Keratinocyte (primary cell): ENCODE measurements around the gene EIF3D. TPM values are rescaled to one million over a fixed set of nuclear protein-coding genes. Genes with fewer than 3 reads are reported as not detected.

Experiments
- DNase-seq: peaks from one replicate; pipeline ENCODE4 v3.0.0-alpha.2; 2011; ENCODE audit warnings: low read depth, missing footprints, low spot score
- FAIRE-seq: peaks from 2 replicates; lab custom pipeline; 2011; peaks lifted over from hg19 to GRCh38; lab: Jason Lieb, UNC
- H2AFZ ChIP-seq: 2 replicates; pipeline ENCODE4 v1.6.0; 2012; ENCODE audit warnings: low read length, control low read depth, inconsistent platforms; ENCODE audit not compliant: control insufficient read depth
- H3K27ac ChIP-seq: 2 replicates; pipeline ENCODE4 v1.5.1; 2011; ENCODE audit warnings: low read length; ENCODE audit not compliant: control insufficient read depth, insufficient read depth
- H3K27me3 ChIP-seq: 3 replicates; pipeline ENCODE4 v1.6.0; 2011; ENCODE audit warnings: low read length; ENCODE audit not compliant: control insufficient read depth, insufficient read depth; ENCODE audit errors: extremely low read depth
- H3K36me3 ChIP-seq, 2 experiments: 2 replicates in 1 of 2; 3 replicates in 1 of 2; pipeline ENCODE4 v1.5.1; 2011; ENCODE audit warnings: low read length in 2 of 2, mild to moderate bottlenecking in 1 of 2; ENCODE audit not compliant: control insufficient read depth in 2 of 2, insufficient read depth in 2 of 2; ENCODE audit errors: extremely low read depth in 1 of 2
- H3K4me1 ChIP-seq: 3 replicates; pipeline ENCODE4 v1.5.1; 2011; ENCODE audit warnings: low read length; ENCODE audit not compliant: control insufficient read depth, insufficient read depth; ENCODE audit errors: extremely low read depth
- H3K4me2 ChIP-seq: 3 replicates; pipeline ENCODE4 v1.6.0; 2011; ENCODE audit warnings: low read depth, low read length; ENCODE audit not compliant: control insufficient read depth, insufficient read depth; ENCODE audit errors: extremely low read depth
- H3K4me3 ChIP-seq, 3 experiments: fragments of 200-600 bp in 1 of 3; sonication (generic) in 1 of 3; 2 replicates in 2 of 3; 3 replicates in 1 of 3; pipeline ENCODE4 v1.5.1; 2011 to 2016; ENCODE audit warnings: low read length in 3 of 3, mild to moderate bottlenecking in 3 of 3, control low read depth in 2 of 3, inconsistent platforms in 1 of 3, low read depth in 1 of 3, mixed read lengths in 1 of 3, mixed run types in 1 of 3, moderate library complexity in 1 of 3; ENCODE audit not compliant: control insufficient read depth in 2 of 3, insufficient read depth in 2 of 3; ENCODE audit errors: extremely low read depth in 1 of 3
- H3K79me2 ChIP-seq: 2 replicates; pipeline ENCODE4 v1.6.0; 2012; ENCODE audit warnings: low read length; ENCODE audit not compliant: control insufficient read depth, insufficient read depth
- H3K9ac ChIP-seq: 3 replicates; pipeline ENCODE4 v1.6.0; 2011; ENCODE audit warnings: low read length; ENCODE audit not compliant: control insufficient read depth, insufficient read depth; ENCODE audit errors: extremely low read depth
- H3K9me1 ChIP-seq: 3 replicates; pipeline ENCODE4 v1.6.0; 2011; ENCODE audit warnings: low read length; ENCODE audit not compliant: control insufficient read depth, insufficient read depth; ENCODE audit errors: extremely low read depth
- H3K9me3 ChIP-seq: 2 replicates; pipeline ENCODE4 v1.5.1; 2012; ENCODE audit warnings: low read depth, low read length; ENCODE audit not compliant: control insufficient read depth
- H4K20me1 ChIP-seq: 3 replicates; pipeline ENCODE4 v1.6.0; 2011; ENCODE audit warnings: low read length; ENCODE audit not compliant: control insufficient read depth, insufficient read depth; ENCODE audit errors: extremely low read depth
- CTCF ChIP-seq, 3 experiments: IDR thresholded peaks in 1 of 3; conservative IDR thresholded peaks in 1 of 3; optimal IDR thresholded peaks in 1 of 3; 2 replicates in 2 of 3; 3 replicates in 1 of 3; pipeline versions ENCODE3 to v1.5.1; 2011; ENCODE audit warnings: low read length in 3 of 3, mild to moderate bottlenecking in 3 of 3, moderate library complexity in 2 of 3, control low read depth in 1 of 3, inconsistent platforms in 1 of 3; ENCODE audit not compliant: insufficient read depth in 2 of 3; ENCODE audit errors: extremely low read depth in 1 of 3
- EZH2 ChIP-seq: IDR thresholded peaks from one replicate; pipeline ENCODE4 v1.6.1; 2012; ENCODE audit warnings: inconsistent platforms, mild to moderate bottlenecking, low read length, moderate library complexity
- dilution Hi-C: fragments of 300-500 bp; cut with MboI; formaldehyde crosslinking; loops from one replicate; pipeline ENCODE4 v1.7.0; 2020; ENCODE audit warnings: low sequenced_read_pairs; ENCODE audit not compliant: extremely low pct_ligation_motif_present
- polyA plus RNA-seq, 5 experiments: library from polyadenylated mRNA; depleted of rRNA in 3 of 5; stranded (reverse) in 3 of 5; stranded (forward) in 1 of 5; unstranded in 1 of 5; fragments of >200 nt; gene quantifications; 1 replicate in 1 of 5; 2 replicates in 3 of 5; 3 replicates in 1 of 5; pipeline versions ENCODE4 v1.2.1 to v1.2.3, GENCODE V29; 2011 to 2012; ENCODE audit warnings: missing spikeins in 2 of 5, low read depth in 1 of 5, low replicate concordance in 1 of 5

EIF3D gene
- polyA plus RNA-seq, 1 donor (not counting 4 experiments of a cell fraction or from before 2014, with no cell fraction given), result 408 TPM

GRCh38 chr22:36492109-36492508 is 36.9 kb downstream of the EIF3D start:
- Histone ChIP-seq H3K4me3 (no peak overlapping the region), H3K9ac (no peak overlapping the region), H4K20me1 (no peaks in the 10 kb centered on the region), H3K27ac (no peak overlapping the region), H3K36me3 (no peaks in the 10 kb centered on the region), H3K4me2 (no peak overlapping the region), H3K9me3 (peaks cover under 1% of the 10 kb centered on the region), H3K79me2 (no peaks in the 10 kb centered on the region), H3K27me3 (no peaks in the 10 kb centered on the region), H2AFZ (no peak overlapping the region), H3K4me1 (no peaks in the 10 kb centered on the region), H3K9me1 (no peaks in the 10 kb centered on the region)
- FAIRE-seq, result no peak
- dilution Hi-C loops, result no loop called here
- TF ChIP-seq EZH2, result no peak
- no peak for TF ChIP-seq CTCF (optimal IDR thresholded peaks at IDR 0.05 in 1 of 3, IDR thresholded peaks at IDR 0.05 in 1 of 3, conservative IDR thresholded peaks at IDR 0.05 in 1 of 3; ENCODE audit: extremely low read depth in 1 of 3, insufficient read depth in 2 of 3, low read length in 3 of 3)
- no peak for DNase-seq

- TF ChIP-seq CTCF (optimal IDR thresholded peaks at IDR 0.05 in 1 of 3, IDR thresholded peaks at IDR 0.05 in 1 of 3, conservative IDR thresholded peaks at IDR 0.05 in 1 of 3; ENCODE audit: extremely low read depth in 1 of 3, insufficient read depth in 2 of 3, low read length in 3 of 3) (no peak), EZH2 (no peak)
- Histone ChIP-seq H3K4me1 (no peaks in the 10 kb centered on the region), H3K4me2 (no peak overlapping the region), H3K9me1 (no peaks in the 10 kb centered on the region), H3K27me3 (no peaks in the 10 kb centered on the region), H2AFZ (no peak overlapping the region), H3K79me2 (no peaks in the 10 kb centered on the region), H3K36me3 (no peaks in the 10 kb centered on the region), H3K27ac (no peak overlapping the region), H3K9me3 (peaks cover 3% of the 10 kb centered on the region), H4K20me1 (no peaks in the 10 kb centered on the region), H3K9ac (no peak overlapping the region), H3K4me3 (no peak overlapping the region)
- no peak for FAIRE-seq
- DNase-seq, result no peak
- dilution Hi-C loops, result no loop called here
Observed at GRCh38 chr22:36491155-36491554, 37.8 kb downstream of the EIF3D start.
